ENCODE measurements around the gene GAB1. TPM values are rescaled to one million over a fixed set of nuclear protein-coding genes. Genes with fewer than 3 reads are reported as not detected.

GAB1 gene
- total and polyA plus RNA-seq, 7 donors, result 10.0 to 71.6 (median 44.1) TPM

GRCh38 chr4:143435955-143436354 lies 99.3 kb downstream of the GAB1 start:
- no peaks in the 10 kb centered on the region for H3K4me1 ChIP-seq
- no peak overlapping the region for H3K27ac ChIP-seq
- H3K27me3 ChIP-seq, result no peaks in the 10 kb centered on the region
- 81 to 84% methylated on average over 1 of the region's 1 CpG for WGBS, 2 donors
- no peak overlapping the region for H3K4me3 ChIP-seq
- peaks cover 0 to 36% (median 5%) of the 10 kb centered on the region in 4 donors for H3K36me3 ChIP-seq
- intact Hi-C loops (cut with DNase I), result no loop called here
- DNase-seq, result no peak
- H3K9me3 ChIP-seq, result no peaks in the 10 kb centered on the region
- TF ChIP-seq POLR2AphosphoS5 (IDR thresholded peaks at IDR 0.05), result no peak
- TF ChIP-seq CTCF (IDR thresholded peaks at IDR 0.05), result no peak

DNA sequence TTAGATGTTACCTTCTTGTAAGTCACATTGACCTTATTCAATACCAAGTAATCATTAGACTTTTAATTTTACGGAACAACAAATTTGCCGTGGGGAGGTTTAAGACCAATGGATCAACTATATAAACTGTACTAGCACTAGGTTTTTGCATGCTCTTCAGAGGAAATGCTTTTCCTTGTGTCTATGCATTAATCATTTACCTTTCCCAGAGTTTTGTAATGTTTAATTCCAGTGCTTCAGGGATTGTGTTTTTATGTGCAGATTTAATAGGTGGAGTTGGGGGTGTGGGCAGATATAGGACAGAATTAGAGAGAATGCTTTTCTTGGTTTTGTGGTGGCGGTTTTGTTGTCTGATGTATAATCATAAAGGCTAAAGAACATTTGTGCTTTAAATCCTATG lies 100.8 kb downstream of the GAB1 start:
- 45 to 77% methylated on average over 3 of the region's 3 CpGs for WGBS, 2 donors
- Histone ChIP-seq H3K27me3 (no peaks in the 10 kb centered on the region), H3K36me3 (peaks cover 0 to 36% (median 5%) of the 10 kb centered on the region in 4 donors), H3K9me3 (no peaks in the 10 kb centered on the region), H3K27ac (no peak overlapping the region), H3K4me3 (no peak overlapping the region), H3K4me1 (peaks cover 0 to 5% (median 0%) of the 10 kb centered on the region in 4 donors)
- TF ChIP-seq CTCF (IDR thresholded peaks at IDR 0.05), result no peak
- TF ChIP-seq EP300 (IDR thresholded peaks at IDR 0.05), result no peak
- TF ChIP-seq POLR2AphosphoS5 (IDR thresholded peaks at IDR 0.05), result no peak
- no peak for TF ChIP-seq POLR2A (IDR thresholded peaks at IDR 0.05)
- intact Hi-C loops (cut with DNase I), result no loop called here
- no peak for DNase-seq

- intact Hi-C loops (cut with DNase I), result no loop called here
- no peak overlapping the region for H3K4me3 ChIP-seq
- peaks cover 0 to 36% (median 5%) of the 10 kb centered on the region in 4 donors for H3K36me3 ChIP-seq
- TF ChIP-seq POLR2AphosphoS5 (IDR thresholded peaks at IDR 0.05) (no peak), CTCF (IDR thresholded peaks at IDR 0.05) (no peak), EP300 (IDR thresholded peaks at IDR 0.05) (no peak), POLR2A (IDR thresholded peaks at IDR 0.05) (no peak)
- H3K27ac ChIP-seq, result no peak overlapping the region
- 20 to 65% methylated on average over 5 of the region's 5 CpGs for WGBS, 2 donors
- H3K9me3 ChIP-seq, result no peaks in the 10 kb centered on the region
- no peaks in the 10 kb centered on the region for H3K27me3 ChIP-seq
- DNase-seq, result no peak
- peaks cover 0 to 5% (median 0%) of the 10 kb centered on the region in 4 donors for H3K4me1 ChIP-seq
Observed at GRCh38 chr4:143437937-143438336, 101.3 kb downstream of the GAB1 start.

- Histone ChIP-seq H3K27me3 (no peaks in the 10 kb centered on the region), H3K4me3 (no peak overlapping the region), H3K27ac (no peak overlapping the region), H3K4me1 (peaks cover 0 to 5% (median under 1%) of the 10 kb centered on the region in 4 donors), H3K36me3 (peaks cover 0 to 31% (median 5%) of the 10 kb centered on the region in 4 donors), H3K9me3 (no peaks in the 10 kb centered on the region)
- DNase-seq, result no peak
- intact Hi-C loops (cut with DNase I), result no loop called here
- WGBS, 2 donors, result 62 to 87% methylated on average over 2 of the region's 2 CpGs
- no peak for TF ChIP-seq CTCF (IDR thresholded peaks at IDR 0.05)
Observed at GRCh38 chr4:143438710-143439109, 102.0 kb downstream of the GAB1 start.

GRCh38 chr4:143441109-143441508 lies 104.4 kb downstream of the GAB1 start:
- no peak overlapping the region for H3K4me3 ChIP-seq

More at GRCh38 chr4:143441109-143441508, 104.4 kb downstream of the GAB1 start:
- Histone ChIP-seq H3K9me3 (no peaks in the 10 kb centered on the region), H3K27ac (no peak overlapping the region), H3K36me3 (peaks cover 0 to 19% (median 3%) of the 10 kb centered on the region in 4 donors), H3K27me3 (no peaks in the 10 kb centered on the region), H3K4me1 (peaks cover 0 to 8% (median 3%) of the 10 kb centered on the region in 4 donors)
- TF ChIP-seq CTCF (IDR thresholded peaks at IDR 0.05), result no peak
- no peak for TF ChIP-seq POLR2AphosphoS5 (IDR thresholded peaks at IDR 0.05)
- no peak for DNase-seq
- intact Hi-C loops (cut with DNase I), result no loop called here
